GM23338 (cell line): ENCODE data around the gene RNF44. TPM values are rescaled to one million over a fixed set of nuclear protein-coding genes. Genes with fewer than 3 reads are reported as not detected.

ENCODE experiments used
- ATAC-seq: fragments of 200-7000 bp; cut with Tn5 transposase; 3 replicates; pipeline ENCODE4 v1.9.1; 2020
- DNase-seq: peaks from one replicate; pipeline ENCODE4 v3.0.0-alpha.2; 2015; ENCODE audit warnings: low spot score
- H2AFZ ChIP-seq: fragments of 200-600 bp; sonication (generic); 2 replicates; pipeline ENCODE4 v1.8.0; 2016; ENCODE audit warnings: antibody characterized with exemption, mild to moderate bottlenecking, moderate library complexity
- H3F3A ChIP-seq: fragments of 200-600 bp; sonication (generic); replicated peaks from 2 replicates; pipeline ENCODE4 v1.8.0; 2017; ENCODE audit warnings: antibody characterized with exemption, mixed run types, low read depth
- H3K27ac ChIP-seq: fragments of 200-600 bp; sonication (generic); 2 replicates; pipeline ENCODE4 v1.6.1; 2016; ENCODE audit warnings: low read depth
- H3K27me3 ChIP-seq: fragments of 200-600 bp; sonication (generic); 2 replicates; pipeline ENCODE4 v1.8.0; 2016; ENCODE audit warnings: mild to moderate bottlenecking, mixed run types, moderate library complexity; ENCODE audit not compliant: insufficient read depth
- H3K36me3 ChIP-seq: fragments of 200-600 bp; sonication (generic); 2 replicates; pipeline ENCODE4 v1.8.0; 2016; ENCODE audit warnings: mild to moderate bottlenecking; ENCODE audit not compliant: insufficient read depth
- H3K4me1 ChIP-seq: fragments of 200-600 bp; sonication (generic); 2 replicates; pipeline ENCODE4 v1.8.0; 2016; ENCODE audit warnings: mild to moderate bottlenecking, moderate library complexity; ENCODE audit not compliant: insufficient read depth
- H3K4me2 ChIP-seq: fragments of 200-600 bp; sonication (generic); 2 replicates; pipeline ENCODE4 v1.7.1; 2017; ENCODE audit warnings: mixed run types
- H3K4me3 ChIP-seq: fragments of 200-600 bp; sonication (generic); 2 replicates; pipeline ENCODE4 v1.6.1; 2016; ENCODE audit warnings: mixed run types
- H3K79me2 ChIP-seq: fragments of 200-600 bp; sonication (generic); replicated peaks from 2 replicates; pipeline ENCODE4 v1.8.0; 2017; ENCODE audit warnings: mild to moderate bottlenecking; ENCODE audit not compliant: insufficient read depth
- H3K9me2 ChIP-seq: fragments of 200-600 bp; sonication (generic); 2 replicates; pipeline ENCODE4 v1.8.0; 2017; ENCODE audit not compliant: insufficient read depth
- H4K20me1 ChIP-seq: fragments of 200-600 bp; sonication (generic); replicated peaks from 2 replicates; pipeline ENCODE4 v1.8.0; 2017; ENCODE audit warnings: mild to moderate bottlenecking; ENCODE audit not compliant: insufficient read depth
- H3K27ac Mint-ChIP-seq: 2 replicates; pipeline ENCODE4 v1.8.0; 2020; ENCODE audit warnings: inconsistent platforms, mild to moderate bottlenecking, moderate library complexity, mixed read lengths
- H3K27me3 Mint-ChIP-seq: 3 replicates; pipeline ENCODE4 v1.8.0; 2022; ENCODE audit warnings: low read depth, mild to moderate bottlenecking, moderate library complexity, mixed read lengths, inconsistent platforms; ENCODE audit not compliant: insufficient read depth, poor library complexity
- H3K36me3 Mint-ChIP-seq: 3 replicates; pipeline ENCODE4 v1.8.0; 2021; ENCODE audit warnings: low read depth, mild to moderate bottlenecking, inconsistent platforms, moderate library complexity, mixed read lengths
- H3K4me1 Mint-ChIP-seq: 3 replicates; pipeline ENCODE4 v1.8.0; 2020; ENCODE audit warnings: mild to moderate bottlenecking, inconsistent platforms, mixed read lengths
- H3K4me3 Mint-ChIP-seq: 3 replicates; pipeline ENCODE4 v1.8.0; 2021; ENCODE audit warnings: moderate library complexity, mild to moderate bottlenecking, inconsistent platforms, mixed read lengths
- H3K9me3 Mint-ChIP-seq: 3 replicates; pipeline ENCODE4 v1.8.0; 2020; ENCODE audit warnings: moderate library complexity, mild to moderate bottlenecking, inconsistent platforms, mixed read lengths
- CREB1 ChIP-seq: fragments of 250-450 bp; sonication (Bioruptor Pico); IDR thresholded peaks from 2 replicates; pipeline ENCODE4 v1.5.0; 2020; ENCODE audit warnings: low read depth, mild to moderate bottlenecking, moderate library complexity
- CTCF ChIP-seq, 2 experiments: fragments of 200-600 bp in 1 of 2; sonication (generic) in 1 of 2; conservative IDR thresholded peaks; 2 replicates each; pipeline versions ENCODE4 v1.5.1 to v1.6.1; 2016 to 2017; ENCODE audit warnings: antibody characterized with exemption in 2 of 2, low read depth in 2 of 2, mild to moderate bottlenecking in 2 of 2, moderate library complexity in 1 of 2
- ETS1 ChIP-seq: IDR thresholded peaks from 2 replicates; pipeline ENCODE4 v1.6.1; 2016; ENCODE audit warnings: antibody characterized with exemption
- EZH2 ChIP-seq: fragments of 200-600 bp; sonication (generic); IDR thresholded peaks from one replicate; pipeline ENCODE4 v1.8.0; 2017; ENCODE audit warnings: antibody characterized with exemption, mild to moderate bottlenecking, low read depth; ENCODE audit not compliant: unreplicated experiment
- EZH2phosphoT487 ChIP-seq: fragments of 200-600 bp; sonication (generic); IDR thresholded peaks from one replicate; pipeline ENCODE4 v1.8.1; 2018; ENCODE audit warnings: antibody characterized with exemption; ENCODE audit not compliant: unreplicated experiment
- JUNB ChIP-seq: IDR thresholded peaks from one replicate; pipeline ENCODE4 v1.6.1; 2016; ENCODE audit warnings: antibody characterized with exemption; ENCODE audit not compliant: unreplicated experiment
- NANOG ChIP-seq: IDR thresholded peaks from 2 replicates; pipeline ENCODE4 v1.6.1; 2016; ENCODE audit warnings: antibody characterized with exemption, borderline replicate concordance
- POLR2AphosphoS5 ChIP-seq: IDR thresholded peaks from 2 replicates; pipeline ENCODE4 v1.6.1; 2016; ENCODE audit warnings: antibody characterized with exemption, low read depth
- REST ChIP-seq: IDR thresholded peaks from one replicate; pipeline ENCODE4 v1.6.1; 2018; ENCODE audit warnings: antibody characterized with exemption; ENCODE audit not compliant: unreplicated experiment
- STAT1 ChIP-seq: IDR thresholded peaks from one replicate; pipeline ENCODE4 v1.6.1; 2016; ENCODE audit warnings: antibody characterized with exemption; ENCODE audit not compliant: unreplicated experiment
- ZNF114 ChIP-seq: fragments of 250-450 bp; sonication (Bioruptor Pico); IDR thresholded peaks from 2 replicates; pipeline ENCODE4 v1.5.0; 2020; ENCODE audit warnings: mild to moderate bottlenecking, moderate library complexity
- ZNF331 ChIP-seq: fragments of 250-450 bp; sonication (Bioruptor Pico); IDR thresholded peaks from 2 replicates; pipeline ENCODE4 v1.5.0; 2020; ENCODE audit warnings: low read depth, mild to moderate bottlenecking, moderate library complexity
- ZNF462 ChIP-seq: fragments of 250-450 bp; sonication (Bioruptor Pico); IDR thresholded peaks from 2 replicates; pipeline ENCODE4 v1.5.0; 2020; ENCODE audit warnings: mild to moderate bottlenecking, moderate library complexity
- polyA plus RNA-seq: library from polyadenylated mRNA; unstranded; fragments of >200 nt; fragmentation: Nextera tagmentation; extraction: Ambion mirVana; gene quantifications from 2 replicates; pipeline ENCODE4 v1.2.1, GENCODE V29; 2016
- total RNA-seq: library from RNA; depleted of rRNA; stranded (reverse); fragments of >200 nt; shearing (Covaris generic); gene quantifications from 2 replicates; pipeline ENCODE4 v1.2.3, GENCODE V29; 2014

RNF44 gene
- total and polyA plus RNA-seq, 2 experiments from 2014 or later: 56.7 to 104 TPM

GRCh38 chr5:176533894-176534611, 3.1 kb downstream of the RNF44 start:
- H3K27ac ChIP-seq: no peak overlapping the region
- ATAC-seq: no peak

More at GRCh38 chr5:176533894-176534611, 3.1 kb downstream of the RNF44 start:
- no peak for DNase-seq
- Histone ChIP-seq H3K4me1 (peaks cover 24% of the 10 kb centered on the region), H2AFZ (no peak overlapping the region), H3K9me2 (no peaks in the 10 kb centered on the region), H3K36me3 (peaks cover 11% of the 10 kb centered on the region; the same call in 1 of the 2 replicates), H4K20me1 (peaks cover 26% of the 10 kb centered on the region), H3K27me3 (no peaks in the 10 kb centered on the region), H3K79me2 (peaks cover 52% of the 10 kb centered on the region), H3K4me3 (peak overlapping the region; percentile 74), H3K4me2 (peak overlapping the region; percentile 98), H3F3A (0 out of 2 replicates have a peak, but pooled peaks cover 7% of the 10 kb centered on the region)
- H3K36me3 Mint-ChIP-seq: peaks cover 51% of the 10 kb centered on the region
- no peak for TF ChIP-seq POLR2AphosphoS5
- TF ChIP-seq ZNF462 (CRISPR knock-in tag): no peak
- no peak for TF ChIP-seq ETS1
- TF ChIP-seq STAT1: no peak
- no peak; a peak in 1 of 4 replicates for TF ChIP-seq CTCF (conservative IDR thresholded peaks at IDR 0.05; ENCODE audit: low read depth in 2 of 2)
- no peak for TF ChIP-seq EZH2
- TF ChIP-seq EZH2phosphoT487: no peak
- no peak for TF ChIP-seq JUNB
- no peak for TF ChIP-seq CREB1 (CRISPR knock-in tag)
- no peak for TF ChIP-seq ZNF331 (CRISPR knock-in tag)
- no peak for TF ChIP-seq REST
- no peak for TF ChIP-seq NANOG
- no peak for TF ChIP-seq ZNF114
- H3K27ac Mint-ChIP-seq: peak overlapping the region; percentile 61
- peaks cover 2% of the 10 kb centered on the region; the same call in 1 of the 3 replicates for H3K9me3 Mint-ChIP-seq
- peak overlapping the region; percentile 99 for H3K4me3 Mint-ChIP-seq
- H3K27me3 Mint-ChIP-seq: peaks cover 25% of the 10 kb centered on the region
- peaks cover 31% of the 10 kb centered on the region for H3K4me1 Mint-ChIP-seq
